ENCODE results near the gene EMILIN3. TPM values are rescaled to one million over a fixed set of nuclear protein-coding genes. Genes with fewer than 3 reads are reported as not detected.
"Not testable (repeated sequence)": the region's sequence is repeated elsewhere in the genome, so short reads cannot be mapped to it uniquely, and the experiment has no call there.

The EMILIN3 gene
- total and polyA plus RNA-seq, 5 donors from 2014 or later: not detected

- peak overlapping the region; percentile 88 to 92 (median 90) for H3K4me3 Mint-ChIP-seq
- H3K9me3 Mint-ChIP-seq: no peaks in the 10 kb centered on the region
- Histone ChIP-seq H3K4me1 (ENCODE audit: control insufficient read depth, insufficient read depth, low read length, poor library complexity, severe bottlenecking) (peaks cover 16% of the 10 kb centered on the region), H3K27me3 (ENCODE audit: control insufficient read depth, insufficient read depth, low read length) (no peaks in the 10 kb centered on the region), H3K4me3 (ENCODE audit: low read depth, low read length) (peak overlapping the region; percentile 64), H3K36me3 (ENCODE audit: control insufficient read depth, insufficient read depth, low read length) (no peaks in the 10 kb centered on the region), H3K27ac (ENCODE audit: insufficient read depth, low read length, poor library complexity, severe bottlenecking) (peak overlapping the region; percentile 64), H3K9me3 (ENCODE audit: control insufficient read depth in 2 of 2, low read length in 2 of 2) (no peaks in the 10 kb centered on the region)
- H3K27me3 Mint-ChIP-seq: peaks cover 11% of the 10 kb centered on the region
- peak; percentile 63 to 72 (median 70) for DNase-seq
- H3K27ac Mint-ChIP-seq: peak overlapping the region; percentile 58 to 90 (median 85)
- ATAC-seq (ENCODE audit: low read depth in 2 of 2): peak; percentile 46 to 50
- H3K4me1 Mint-ChIP-seq: peaks cover 4 to 28% (median 20%) of the 10 kb centered on the region in 4 donors
- H3K36me3 Mint-ChIP-seq: no peaks in the 10 kb centered on the region
These were observed 49.7 kb downstream of the EMILIN3 start for GRCh38 chr20:41316602-41317545.

- Histone ChIP-seq H3K27me3 (ENCODE audit: control insufficient read depth, insufficient read depth, low read length) (no peaks in the 10 kb centered on the region), H3K27ac (ENCODE audit: insufficient read depth, low read length, poor library complexity, severe bottlenecking) (no peak overlapping the region), H3K4me1 (ENCODE audit: control insufficient read depth, insufficient read depth, low read length, poor library complexity, severe bottlenecking) (peaks cover 16% of the 10 kb centered on the region), H3K4me3 (ENCODE audit: low read depth, low read length) (peak overlapping the region; percentile 64), H3K9me3 (ENCODE audit: control insufficient read depth in 2 of 2, low read length in 2 of 2) (no peaks in the 10 kb centered on the region), H3K36me3 (ENCODE audit: control insufficient read depth, insufficient read depth, low read length) (no peaks in the 10 kb centered on the region)
- H3K36me3 Mint-ChIP-seq: no peaks in the 10 kb centered on the region
- H3K27me3 Mint-ChIP-seq: peaks cover 11% of the 10 kb centered on the region
- H3K4me1 Mint-ChIP-seq: peaks cover 4 to 28% (median 20%) of the 10 kb centered on the region in 4 donors
- ATAC-seq (ENCODE audit: low read depth in 2 of 2): no peak
- H3K4me3 Mint-ChIP-seq: peak overlapping the region; percentile 88 to 92 (median 90)
- peak overlapping the region; percentile 29 to 90 (median 58) for H3K27ac Mint-ChIP-seq
- no peaks in the 10 kb centered on the region for H3K9me3 Mint-ChIP-seq
- DNase-seq: no peak
These were observed 50.6 kb downstream of the EMILIN3 start for GRCh38 chr20:41316051-41316450.

GRCh38 chr20:41314386-41314785 is 52.2 kb downstream of the EMILIN3 start:
- Mint-ChIP-seq H3K9me3 (no peaks in the 10 kb centered on the region), H3K36me3 (peaks cover 9% of the 10 kb centered on the region), H3K4me3 (peak overlapping the region in 3 of 4 donors; percentile 68 to 92 (median 88)), H3K27me3 (peaks cover 7% of the 10 kb centered on the region), H3K4me1 (peaks cover 2 to 25% (median 18%) of the 10 kb centered on the region in 4 donors), H3K27ac (no peak overlapping the region)
- peaks cover 16% of the 10 kb centered on the region for H3K4me1 ChIP-seq (ENCODE audit: control insufficient read depth, insufficient read depth, low read length, poor library complexity, severe bottlenecking)
- H3K9me3 ChIP-seq (ENCODE audit: control insufficient read depth in 2 of 2, low read length in 2 of 2): no peaks in the 10 kb centered on the region
- ATAC-seq (ENCODE audit: low read depth in 2 of 2): no peak
- no peak overlapping the region for H3K4me3 ChIP-seq (ENCODE audit: low read depth, low read length)
- no peaks in the 10 kb centered on the region for H3K27me3 ChIP-seq (ENCODE audit: control insufficient read depth, insufficient read depth, low read length)
- H3K36me3 ChIP-seq (ENCODE audit: control insufficient read depth, insufficient read depth, low read length): no peaks in the 10 kb centered on the region
- no peak for DNase-seq
- H3K27ac ChIP-seq (ENCODE audit: insufficient read depth, low read length, poor library complexity, severe bottlenecking): no peak overlapping the region

GRCh38 chr20:41312009-41312408 is 54.6 kb downstream of the EMILIN3 start:
- not testable (repeated sequence) for H3K4me3 Mint-ChIP-seq, H3K36me3 Mint-ChIP-seq, H3K27ac Mint-ChIP-seq

More at GRCh38 chr20:41312009-41312408, 54.6 kb downstream of the EMILIN3 start:
- ATAC-seq (ENCODE audit: low read depth in 2 of 2); H3K9me3 ChIP-seq (ENCODE audit: control insufficient read depth in 2 of 2, low read length in 2 of 2); DNase-seq; H3K27ac ChIP-seq (ENCODE audit: insufficient read depth, low read length, poor library complexity, severe bottlenecking); H3K4me3 ChIP-seq (ENCODE audit: low read depth, low read length); H3K27me3 Mint-ChIP-seq; H3K27me3 ChIP-seq (ENCODE audit: control insufficient read depth, insufficient read depth, low read length); H3K4me1 ChIP-seq (ENCODE audit: control insufficient read depth, insufficient read depth, low read length, poor library complexity, severe bottlenecking); H3K9me3 Mint-ChIP-seq; H3K36me3 ChIP-seq (ENCODE audit: control insufficient read depth, insufficient read depth, low read length): not testable (repeated sequence)
- peaks cover 0 to 16% (median 15%) of the 10 kb centered on the region in 4 donors for H3K4me1 Mint-ChIP-seq

Other genes starting within 250 kb of the EMILIN3 start
- gene PLCG1, start 229.3 kb downstream of the EMILIN3 start, total RNA-seq: 540 TPM
- gene PLCG1, start 229.3 kb downstream of the EMILIN3 start, polyA plus RNA-seq: 10 to 100 TPM; 30.4 to 36.1 (median 33.0) TPM
- gene ZHX3, start 49.1 kb downstream of the EMILIN3 start, total RNA-seq: 8.8 TPM
- 1 to 10 TPM in 3 of 4 donors, under 1 TPM in 1; 0.42 to 3.8 (median 2.1) TPM for gene ZHX3, start 49.1 kb downstream of the EMILIN3 start, polyA plus RNA-seq
- gene LPIN3, start 26.0 kb downstream of the EMILIN3 start, total RNA-seq: 0.35 TPM
- gene LPIN3, start 26.0 kb downstream of the EMILIN3 start, polyA plus RNA-seq: under 1 TPM in 1 of 4 donors, not detected in 3; 0.10 TPM

Measured in CD4-positive, CD25-positive, alpha-beta regulatory T cell (primary cell).